GM19395 (cell line): ENCODE results near the gene SPINK4.
A peak's percentile ranks its signal among the peaks of the same experiment; 100 is the strongest.

Experiments used
- ATAC-seq: cut with Tn5 transposase; IDR thresholded peaks from one replicate; pipeline ENCODE4 v1.9.1; 2021; ENCODE audit warnings: mild to moderate bottlenecking, moderate library complexity; ENCODE audit not compliant: unreplicated experiment

The SPINK4 gene

GRCh38 chr9:33290247-33291030, 50.5 kb downstream of the SPINK4 start, which contains the start of gene NFX1:
NFX1 (plus strand) TSS chr9:33290516; CDS start chr9:33290573, 57 bp downstream.
- peak; percentile 92 for ATAC-seq

- ATAC-seq = no peak
These were observed 51.0 kb downstream of the SPINK4 start for GRCh38 chr9:33291031-33291397.

GRCh38 chr9:33291901-33292300, 51.9 kb downstream of the SPINK4 start:
- no peak for ATAC-seq

- ATAC-seq = no peak
These were observed 53.8 kb downstream of the SPINK4 start for GRCh38 chr9:33293782-33294181.

- ATAC-seq = no peak
These were observed 54.9 kb downstream of the SPINK4 start for GRCh38 chr9:33294670-33295432.

DNA sequence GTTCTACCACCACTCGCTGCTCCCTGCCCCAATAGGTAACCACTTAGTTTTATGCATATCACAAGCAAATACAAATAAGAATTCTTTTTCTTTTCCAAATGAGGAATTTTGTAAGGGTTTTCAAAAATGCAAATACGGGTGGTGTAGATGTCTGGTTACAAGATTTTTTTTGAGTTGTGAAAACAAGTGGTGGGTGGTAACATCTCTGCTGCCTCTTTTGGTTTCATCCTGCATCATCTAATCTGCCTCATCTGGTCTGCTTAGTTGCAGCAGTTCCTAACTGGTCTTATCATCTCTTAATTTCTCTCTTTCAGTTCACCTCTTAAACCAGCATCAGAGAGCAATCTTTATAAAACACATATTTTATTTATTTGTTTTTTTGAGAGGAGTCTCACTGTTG, 55.6 kb downstream of the SPINK4 start:
- ATAC-seq = peak; percentile 49

DNA sequence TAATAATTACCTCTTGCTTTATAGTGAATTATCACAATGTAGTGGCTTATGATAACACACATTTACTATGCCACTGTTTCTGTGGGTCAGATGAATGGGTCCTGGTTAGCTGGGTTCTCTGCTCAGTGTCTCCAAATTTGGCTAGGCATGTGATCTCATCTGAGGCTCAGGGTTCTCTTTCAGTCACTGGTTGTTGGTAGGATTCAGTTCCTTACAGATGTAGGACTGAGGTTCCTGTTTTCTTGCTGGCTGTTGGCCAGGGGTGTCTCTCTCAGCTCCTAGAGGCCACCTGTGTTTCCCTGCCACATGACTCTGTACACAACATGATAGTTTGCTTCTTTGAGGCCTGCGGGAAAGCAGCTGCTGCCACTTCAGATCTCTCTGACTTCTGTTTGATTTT, 57.5 kb downstream of the SPINK4 start:
- peak; percentile 92 for ATAC-seq
